Endodermal cell (in vitro differentiated cells): ENCODE results near the gene RNGTT. TPM values are rescaled to one million over a fixed set of nuclear protein-coding genes. Genes with fewer than 3 reads are reported as not detected.

ENCODE experiments used
- DNase-seq: peaks from one replicate; pipeline ENCODE4 v3.0.0-alpha.2; 2017
- H3K27ac ChIP-seq: 2 replicates; pipeline ENCODE4 v1.5.1; 2013; ENCODE audit warnings: mild to moderate bottlenecking, low read depth, low read length, moderate library complexity
- H3K27me3 ChIP-seq: 2 replicates; pipeline ENCODE4 v1.6.1; 2013; ENCODE audit warnings: mild to moderate bottlenecking, low read length, moderate library complexity; ENCODE audit not compliant: insufficient read depth, control insufficient read depth, poor library complexity, severe bottlenecking
- H3K36me3 ChIP-seq: 2 replicates; pipeline ENCODE4 v1.7.0; 2013; ENCODE audit warnings: mild to moderate bottlenecking, low read length, moderate library complexity; ENCODE audit not compliant: control insufficient read depth, insufficient read depth
- H3K4me1 ChIP-seq: one replicate; pipeline ENCODE4 v1.7.0; 2013; ENCODE audit warnings: low read length; ENCODE audit not compliant: control insufficient read depth, insufficient read depth
- H3K4me3 ChIP-seq: 2 replicates; pipeline ENCODE4 v1.5.1; 2013; ENCODE audit warnings: mild to moderate bottlenecking, low read length, moderate library complexity
- H3K9ac ChIP-seq: 2 replicates; pipeline ENCODE4 v1.6.1; 2013; ENCODE audit warnings: mild to moderate bottlenecking, low read length, moderate library complexity; ENCODE audit not compliant: poor library complexity, severe bottlenecking; ENCODE audit errors: extremely low read depth
- H3K9me3 ChIP-seq: 2 replicates; pipeline ENCODE4 v1.6.1; 2013; ENCODE audit warnings: mild to moderate bottlenecking, low read length, moderate library complexity; ENCODE audit not compliant: control insufficient read depth
- H3K27ac Mint-ChIP-seq: 2 replicates; pipeline ENCODE4 v1.8.0; 2020; ENCODE audit warnings: mixed read lengths
- H3K27me3 Mint-ChIP-seq: 2 replicates; pipeline ENCODE4 v1.8.0; 2021; ENCODE audit warnings: mild to moderate bottlenecking, mixed read lengths; ENCODE audit not compliant: insufficient read depth
- H3K36me3 Mint-ChIP-seq: 2 replicates; pipeline ENCODE4 v1.8.0; 2020; ENCODE audit warnings: low read depth, mixed read lengths
- H3K4me1 Mint-ChIP-seq: 2 replicates; pipeline ENCODE4 v1.8.0; 2020; ENCODE audit warnings: mixed read lengths
- H3K4me3 Mint-ChIP-seq: 2 replicates; pipeline ENCODE4 v1.8.0; 2020; ENCODE audit warnings: mild to moderate bottlenecking, moderate library complexity, mixed read lengths
- H3K9me3 Mint-ChIP-seq: 2 replicates; pipeline ENCODE4 v1.8.0; 2020; ENCODE audit warnings: mild to moderate bottlenecking, mixed read lengths
- CTCF ChIP-seq: fragments of 200-600 bp; sonication (generic); conservative IDR thresholded peaks from 2 replicates; pipeline ENCODE4 v1.5.0; 2021; ENCODE audit warnings: antibody characterized with exemption, mild to moderate bottlenecking
- WGBS, 2 experiments: methylation state at CpG; one replicate each; pipeline versions ENCODE4 v1.1.5 to v1.1.7; 2013; ENCODE audit warnings: missing lambda C conversion rate in 2 of 2, mixed read lengths in 1 of 2; ENCODE audit not compliant: insufficient coverage in 1 of 2, insufficient read length in 1 of 2; 5-methylcytosine and 5-hydroxymethylcytosine counted together
- total RNA-seq, 2 donors: library from RNA; stranded (reverse); fragmentation: NEBNext Ultra II Directional in 1 of 2; extraction: Animal tissue kit (Norgen Biotek cat#: 25700) in 1 of 2; gene quantifications; 2 replicates in 1 of 2; 3 replicates in 1 of 2; pipeline ENCODE4 v1.2.1, GENCODE V29; 2021

Gene RNGTT
- total RNA-seq, 2 donors from 2014 or later = 21.5 to 28.7 TPM

GRCh38 chr6:88858455-88858854 is 105.0 kb downstream of the RNGTT start:
- H3K9me3 Mint-ChIP-seq = no peaks in the 10 kb centered on the region
- H3K27ac Mint-ChIP-seq = no peak overlapping the region
- no peaks in the 10 kb centered on the region for H3K4me1 Mint-ChIP-seq
- peaks cover 7% of the 10 kb centered on the region for H3K36me3 Mint-ChIP-seq
- no peaks in the 10 kb centered on the region for H3K4me1 ChIP-seq
- no peaks in the 10 kb centered on the region for H3K27me3 ChIP-seq
- no peaks in the 10 kb centered on the region for H3K9me3 ChIP-seq
- no peak overlapping the region for H3K4me3 Mint-ChIP-seq
- TF ChIP-seq CTCF = no peak
- H3K27ac ChIP-seq = no peak overlapping the region
- H3K4me3 ChIP-seq = no peak overlapping the region
- peaks cover 6% of the 10 kb centered on the region for H3K36me3 ChIP-seq
- no peak for DNase-seq
- H3K27me3 Mint-ChIP-seq = no peaks in the 10 kb centered on the region
- WGBS, 2 experiments = 87% methylated on average over 3 of the region's 3 CpGs; no CpG with 5 or more reads in 1 of the 2 experiments
- no peak overlapping the region for H3K9ac ChIP-seq

DNA sequence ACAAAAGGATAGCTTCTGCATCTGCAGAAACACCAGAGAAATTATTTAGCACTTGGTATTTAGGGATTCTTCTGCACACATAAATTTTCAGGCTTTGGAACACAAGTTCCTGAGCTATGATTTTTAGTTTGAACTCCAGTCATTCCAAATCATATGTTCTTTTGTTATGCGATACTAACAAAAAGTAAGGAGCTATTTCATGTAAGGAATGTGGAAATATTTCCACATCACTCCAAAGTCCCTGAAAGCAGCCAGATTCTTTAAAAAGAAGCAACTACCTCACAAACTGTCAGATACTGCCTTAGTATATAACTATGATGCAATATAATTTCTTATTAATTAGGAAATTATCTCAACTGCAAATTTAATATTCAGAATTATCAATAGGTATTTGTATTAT is 106.9 kb downstream of the RNGTT start:
- Histone ChIP-seq H3K27ac (no peak overlapping the region), H3K4me1 (no peaks in the 10 kb centered on the region), H3K9me3 (no peaks in the 10 kb centered on the region), H3K4me3 (no peak overlapping the region), H3K9ac (no peak overlapping the region), H3K27me3 (no peaks in the 10 kb centered on the region), H3K36me3 (no peaks in the 10 kb centered on the region)
- DNase-seq = no peak
- Mint-ChIP-seq H3K9me3 (no peaks in the 10 kb centered on the region), H3K4me3 (no peak overlapping the region), H3K4me1 (no peaks in the 10 kb centered on the region), H3K36me3 (no peaks in the 10 kb centered on the region), H3K27me3 (no peaks in the 10 kb centered on the region), H3K27ac (no peak overlapping the region)
- no CpG with 5 or more reads among the region's 1 CpG for WGBS, 2 experiments
- no peak for TF ChIP-seq CTCF

- no peaks in the 10 kb centered on the region for H3K36me3 ChIP-seq
- DNase-seq = no peak
- no peaks in the 10 kb centered on the region for H3K36me3 Mint-ChIP-seq
- H3K27me3 Mint-ChIP-seq = no peaks in the 10 kb centered on the region
- no peak overlapping the region for H3K27ac Mint-ChIP-seq
- no peaks in the 10 kb centered on the region for H3K9me3 ChIP-seq
- no peak overlapping the region for H3K4me3 ChIP-seq
- H3K27me3 ChIP-seq = no peaks in the 10 kb centered on the region
- no peaks in the 10 kb centered on the region for H3K4me1 Mint-ChIP-seq
- H3K9ac ChIP-seq = no peak overlapping the region
- no peak for TF ChIP-seq CTCF
- peak overlapping the region; percentile 55 for H3K27ac ChIP-seq
- H3K9me3 Mint-ChIP-seq = no peaks in the 10 kb centered on the region
- H3K4me1 ChIP-seq = no peaks in the 10 kb centered on the region
- WGBS, 2 experiments = 71 to 98% methylated on average over 1 of the region's 2 CpGs
- H3K4me3 Mint-ChIP-seq = no peak overlapping the region
Observed at GRCh38 chr6:88855541-88856147, 107.8 kb downstream of the RNGTT start.
